Smooth muscle cell (in vitro differentiated cells): ENCODE measurements around the gene ZNF519. TPM values are rescaled to one million over a fixed set of nuclear protein-coding genes. Genes with fewer than 3 reads are reported as not detected.
"Not testable (repeated sequence)": the region's sequence is repeated elsewhere in the genome, so short reads cannot be mapped to it uniquely, and the experiment has no call there.

Experiments used
- DNase-seq: peaks from one replicate; lab custom pipeline; 2025; ENCODE audit not compliant: unreplicated experiment; lab: John Stamatoyannopoulos, UW
- H2AFZ ChIP-seq: fragments of 200-600 bp; sonication (generic); 2 replicates; pipeline ENCODE4 v1.6.0; 2016; ENCODE audit warnings: antibody characterized with exemption, low read depth, mild to moderate bottlenecking
- H3F3A ChIP-seq: fragments of 200-600 bp; sonication (generic); 2 replicates; pipeline ENCODE4 v1.6.0; 2017; ENCODE audit warnings: antibody characterized with exemption, low read depth
- H3K27ac ChIP-seq: fragments of 200-600 bp; sonication (generic); 2 replicates; pipeline ENCODE4 v1.5.1; 2016; ENCODE audit warnings: low read depth, mild to moderate bottlenecking
- H3K27me3 ChIP-seq: fragments of 200-600 bp; sonication (generic); 2 replicates; pipeline ENCODE4 v1.6.1; 2016; ENCODE audit warnings: low read depth, mild to moderate bottlenecking
- H3K36me3 ChIP-seq: fragments of 200-600 bp; sonication (generic); 2 replicates; pipeline ENCODE4 v1.5.1; 2016; ENCODE audit warnings: low read depth
- H3K4me1 ChIP-seq: fragments of 200-600 bp; sonication (generic); 2 replicates; pipeline ENCODE4 v1.5.1; 2016; ENCODE audit warnings: low read depth
- H3K4me2 ChIP-seq: fragments of 200-600 bp; sonication (generic); 2 replicates; pipeline ENCODE4 v1.6.0; 2016; ENCODE audit warnings: mild to moderate bottlenecking
- H3K4me3 ChIP-seq: fragments of 200-600 bp; sonication (generic); 2 replicates; pipeline ENCODE4 v1.5.1; 2016; ENCODE audit warnings: mild to moderate bottlenecking
- H3K79me2 ChIP-seq: fragments of 200-600 bp; sonication (generic); 2 replicates; pipeline ENCODE4 v1.6.0; 2016; ENCODE audit warnings: low read depth, mild to moderate bottlenecking
- H3K9ac ChIP-seq: fragments of 200-600 bp; sonication (generic); 2 replicates; pipeline ENCODE4 v1.6.0; 2016; ENCODE audit warnings: low read depth
- H3K9me3 ChIP-seq: fragments of 200-600 bp; sonication (generic); replicated peaks from 2 replicates; pipeline ENCODE4 v1.5.1; 2016; ENCODE audit warnings: low read depth
- H4K20me1 ChIP-seq: fragments of 200-600 bp; sonication (generic); 2 replicates; pipeline ENCODE4 v1.6.0; 2016; ENCODE audit warnings: low read depth
- CTCF ChIP-seq: fragments of 200-600 bp; sonication (generic); IDR thresholded peaks from 2 replicates; pipeline ENCODE4 v1.5.1; 2017; ENCODE audit warnings: borderline replicate concordance, mild to moderate bottlenecking, antibody characterized with exemption; ENCODE audit not compliant: insufficient read depth, poor library complexity, severe bottlenecking
- WGBS: methylation state at CpG from one replicate; pipeline ENCODE4 v1.1.7; 2016; ENCODE audit warnings: low lambda C conversion rate; 5-methylcytosine and 5-hydroxymethylcytosine counted together
- polyA plus RNA-seq: library from polyadenylated mRNA; unstranded; fragments of >200 nt; fragmentation: Nextera tagmentation; extraction: Ambion mirVana; gene quantifications from 2 replicates; pipeline ENCODE4 v1.2.1, GENCODE V29; 2016
- total RNA-seq: library from RNA; depleted of rRNA; stranded (reverse); fragments of >200 nt; gene quantifications from 2 replicates; pipeline ENCODE4 v1.2.3, GENCODE V29; 2014

Gene ZNF519
- total and polyA plus RNA-seq, 2 experiments from 2014 or later, result 2.2 to 7.0 TPM

- no peaks in the 10 kb centered on the region for H3K9me3 ChIP-seq
- no peak overlapping the region for H3K9ac ChIP-seq
- no peaks in the 10 kb centered on the region for H4K20me1 ChIP-seq
- H3K27me3 ChIP-seq, result no peaks in the 10 kb centered on the region
- H3F3A ChIP-seq, result no peaks in the 10 kb centered on the region
- H3K36me3 ChIP-seq, result no peaks in the 10 kb centered on the region
- no peak overlapping the region for H3K4me2 ChIP-seq
- H3K4me3 ChIP-seq, result no peak overlapping the region
- WGBS, result 84% methylated on average over 5 of the region's 5 CpGs
- H2AFZ ChIP-seq, result no peak overlapping the region
- no peak for TF ChIP-seq CTCF
- no peak overlapping the region for H3K27ac ChIP-seq
- DNase-seq, result no peak
- no peaks in the 10 kb centered on the region for H3K79me2 ChIP-seq
- no peaks in the 10 kb centered on the region for H3K4me1 ChIP-seq
These were observed 42.5 kb upstream of the ZNF519 start for GRCh38 chr18:14174706-14175085.

- not testable (repeated sequence) for H3K27ac ChIP-seq, H3K4me3 ChIP-seq, H3K79me2 ChIP-seq, H3F3A ChIP-seq, H2AFZ ChIP-seq, DNase-seq, H4K20me1 ChIP-seq, H3K4me2 ChIP-seq, H3K9me3 ChIP-seq, H3K9ac ChIP-seq, H3K27me3 ChIP-seq, H3K36me3 ChIP-seq, H3K4me1 ChIP-seq
- WGBS, result 91% methylated on average over 7 of the region's 7 CpGs
These were observed 41.9 kb upstream of the ZNF519 start for GRCh38 chr18:14174002-14174705.

GRCh38 chr18:14173116-14173951, 41.1 kb upstream of the ZNF519 start:
- not testable (repeated sequence) for H3K4me3 ChIP-seq, H3K9ac ChIP-seq, H3K9me3 ChIP-seq, H3F3A ChIP-seq, H2AFZ ChIP-seq, H4K20me1 ChIP-seq, H3K79me2 ChIP-seq, H3K27ac ChIP-seq, H3K36me3 ChIP-seq, DNase-seq, H3K27me3 ChIP-seq, H3K4me1 ChIP-seq, H3K4me2 ChIP-seq
- 69% methylated on average over 11 of the region's 11 CpGs for WGBS

- H3K4me2 ChIP-seq, H4K20me1 ChIP-seq, H3K9me3 ChIP-seq, H3K4me3 ChIP-seq, H3K27ac ChIP-seq, H2AFZ ChIP-seq, H3K79me2 ChIP-seq, H3K9ac ChIP-seq, H3F3A ChIP-seq, H3K36me3 ChIP-seq, H3K4me1 ChIP-seq, DNase-seq, H3K27me3 ChIP-seq: not testable (repeated sequence)
- WGBS, result 70% methylated on average over 6 of the region's 6 CpGs
These were observed 40.2 kb upstream of the ZNF519 start for GRCh38 chr18:14172142-14173115.

- not testable (repeated sequence) for H3K79me2 ChIP-seq
- 70% methylated on average over 5 of the region's 5 CpGs for WGBS
These were observed 39.3 kb upstream of the ZNF519 start for GRCh38 chr18:14171301-14172141.

GRCh38 chr18:14170367-14171036, 38.3 kb upstream of the ZNF519 start:
- WGBS, result 79% methylated on average over 6 of the region's 6 CpGs
- H3K9ac ChIP-seq, H3K4me1 ChIP-seq, H3K36me3 ChIP-seq, H3K27ac ChIP-seq, H3F3A ChIP-seq, H3K9me3 ChIP-seq, DNase-seq, H4K20me1 ChIP-seq, H3K79me2 ChIP-seq, H3K27me3 ChIP-seq, H2AFZ ChIP-seq, H3K4me3 ChIP-seq, H3K4me2 ChIP-seq: not testable (repeated sequence)

More at GRCh38 chr18:14171301-14172141, 39.3 kb upstream of the ZNF519 start:
- H3K9ac ChIP-seq, H3K27me3 ChIP-seq, H3K36me3 ChIP-seq, DNase-seq, H3K4me3 ChIP-seq, H2AFZ ChIP-seq, H3K4me2 ChIP-seq, H3F3A ChIP-seq, H4K20me1 ChIP-seq, H3K27ac ChIP-seq, H3K4me1 ChIP-seq, H3K9me3 ChIP-seq: not testable (repeated sequence)
